ENCODE results near the gene HEG1. TPM values are rescaled to one million over a fixed set of nuclear protein-coding genes. Genes with fewer than 3 reads are reported as not detected.

The HEG1 gene
- total RNA-seq, 2 donors from 2014 or later = 9.8 to 13.9 TPM

GRCh38 chr3:125013095-125013494 lies 42.7 kb downstream of the HEG1 start:
- peaks cover 18 to 23% of the 10 kb centered on the region in 2 donors for H3K36me3 Mint-ChIP-seq
- no peaks in the 10 kb centered on the region for H3K9me3 Mint-ChIP-seq
- no peak for DNase-seq (ENCODE audit: low spot score in 2 of 2)
- peak overlapping the region in 1 of 2 donors; percentile 5 for H3K27ac Mint-ChIP-seq
- ATAC-seq = peak; percentile 24 to 41

DNA sequence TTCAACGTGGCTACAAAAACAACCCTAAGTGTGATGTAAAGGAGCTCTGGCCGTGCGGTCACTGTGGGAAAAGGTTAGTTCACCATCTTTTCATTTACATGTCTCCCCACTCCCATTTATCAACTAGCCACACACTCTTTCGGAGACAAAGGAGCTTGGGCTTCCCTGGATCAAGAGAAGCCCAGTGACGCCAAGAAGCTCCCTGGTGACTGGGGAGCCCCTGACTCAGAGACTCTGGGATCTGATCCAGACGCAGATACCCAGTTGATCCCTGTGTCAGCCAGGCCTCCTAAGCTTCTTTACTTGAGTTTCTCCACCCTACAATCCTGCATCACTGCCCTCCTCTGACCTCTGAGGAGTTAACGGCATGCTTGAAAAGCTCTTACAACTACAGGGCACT lies 43.9 kb downstream of the HEG1 start:
- H3K36me3 Mint-ChIP-seq = peaks cover 17 to 22% of the 10 kb centered on the region in 2 donors
- no peak overlapping the region for H3K27ac Mint-ChIP-seq
- DNase-seq (ENCODE audit: low spot score in 2 of 2) (no peak), ATAC-seq (no peak)
- no peaks in the 10 kb centered on the region for H3K9me3 Mint-ChIP-seq

DNA sequence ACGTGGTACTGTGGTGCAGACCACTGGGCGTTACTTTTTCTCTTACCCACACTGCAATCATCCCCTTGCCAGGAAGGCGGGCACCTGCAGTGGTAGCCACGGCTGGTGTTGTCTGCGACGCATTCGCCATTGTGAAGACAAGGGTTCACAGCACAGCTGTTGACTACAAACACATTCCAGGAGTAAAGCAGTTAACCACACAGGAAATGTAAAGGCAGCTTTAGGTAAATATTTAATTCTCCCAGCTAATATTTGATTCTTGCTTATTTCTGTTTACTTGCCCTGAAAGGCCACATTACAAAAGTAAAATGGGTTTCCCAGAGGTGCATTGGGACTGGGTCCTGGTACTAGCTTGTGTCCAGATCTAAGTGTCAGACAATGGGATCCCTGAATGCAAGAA lies 45.4 kb downstream of the HEG1 start:
- Mint-ChIP-seq H3K36me3 (peaks cover 17 to 22% of the 10 kb centered on the region in 2 donors), H3K27ac (no peak overlapping the region)
- no peak for ATAC-seq

GRCh38 chr3:125008766-125009165 lies 47.0 kb downstream of the HEG1 start:
- no peak for DNase-seq (ENCODE audit: low spot score in 2 of 2)
- no peak for ATAC-seq
- Mint-ChIP-seq H3K36me3 (peaks cover 16 to 17% of the 10 kb centered on the region in 2 donors), H3K9me3 (no peaks in the 10 kb centered on the region), H3K27ac (no peak overlapping the region)

More for the DNA sequence above, 45.4 kb downstream of the HEG1 start:
- no peaks in the 10 kb centered on the region for H3K9me3 Mint-ChIP-seq
- no peak for DNase-seq (ENCODE audit: low spot score in 2 of 2)

- no peaks in the 10 kb centered on the region for H3K9me3 Mint-ChIP-seq
- no peak for ATAC-seq
- no peak overlapping the region for H3K27ac Mint-ChIP-seq
- peaks cover 10 to 15% of the 10 kb centered on the region in 2 donors for H3K36me3 Mint-ChIP-seq
- DNase-seq (ENCODE audit: low spot score in 2 of 2) = no peak
Measured at GRCh38 chr3:125006291-125006731, 49.5 kb downstream of the HEG1 start.

DNA sequence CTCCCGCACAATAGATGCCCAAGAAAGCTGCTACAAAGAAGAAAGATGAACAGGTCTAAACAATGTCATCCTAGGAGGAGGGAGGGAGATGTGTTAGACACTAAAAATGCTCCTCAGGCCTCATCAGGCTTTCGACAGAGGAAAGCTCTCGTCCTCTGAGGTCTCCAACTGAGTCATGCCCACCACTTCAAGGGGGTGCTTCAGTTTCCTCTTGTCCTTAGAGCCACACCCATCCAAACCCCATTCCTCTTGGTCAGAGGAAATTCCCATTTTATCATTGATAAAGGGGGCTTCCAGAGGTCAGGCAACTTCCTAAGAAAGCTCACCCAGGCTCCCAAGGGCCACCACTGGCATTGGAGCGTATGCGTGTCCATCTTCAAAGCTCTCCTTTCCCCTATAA lies 50.1 kb downstream of the HEG1 start:
- no peak for DNase-seq (ENCODE audit: low spot score in 2 of 2)
- Mint-ChIP-seq H3K9me3 (no peaks in the 10 kb centered on the region), H3K27ac (no peak overlapping the region), H3K36me3 (peaks cover 10 to 16% of the 10 kb centered on the region in 2 donors)
- peak in 1 of 2 donors; percentile 49 for ATAC-seq

GRCh38 chr3:125005222-125005621 lies 50.6 kb downstream of the HEG1 start:
- Mint-ChIP-seq H3K27ac (no peak overlapping the region), H3K36me3 (peaks cover 10 to 16% of the 10 kb centered on the region in 2 donors), H3K9me3 (no peaks in the 10 kb centered on the region)
- DNase-seq (ENCODE audit: low spot score in 2 of 2) = no peak
- ATAC-seq = no peak

DNA sequence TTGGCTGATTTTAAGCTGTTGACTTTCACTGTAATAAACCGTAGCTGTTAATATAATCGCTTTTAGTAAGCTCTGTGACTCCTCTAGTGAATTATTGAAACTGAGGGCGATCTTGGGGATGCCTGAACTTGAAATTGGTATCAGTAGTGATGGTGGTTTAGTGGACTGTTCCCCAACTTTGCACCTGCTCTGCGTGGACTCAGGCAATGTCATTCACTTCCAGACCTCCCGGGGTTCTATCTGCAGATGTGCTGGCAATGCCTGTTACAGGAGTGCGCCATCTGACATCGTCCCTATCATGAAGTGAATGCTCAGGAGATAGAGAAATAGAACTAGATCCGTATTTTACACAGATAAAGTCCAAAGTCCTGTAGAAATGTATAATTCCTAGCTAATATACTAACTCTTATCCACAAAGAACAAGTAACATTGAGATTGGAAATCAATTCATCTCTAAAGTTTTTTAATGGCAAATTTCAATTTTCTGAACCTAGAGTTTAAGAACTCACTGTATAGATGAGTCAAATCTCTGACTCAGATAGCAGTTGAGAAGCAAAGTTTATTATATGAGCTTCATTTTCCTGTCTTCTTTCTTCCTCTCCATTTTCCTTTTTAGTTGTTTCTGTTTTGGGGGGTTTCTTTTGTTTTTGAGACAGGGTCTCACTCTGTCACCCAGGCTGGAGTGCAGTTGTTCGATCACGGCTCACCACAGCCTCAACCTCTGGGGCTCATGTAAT lies 51.8 kb downstream of the HEG1 start:
- ATAC-seq = no peak
- DNase-seq (ENCODE audit: low spot score in 2 of 2) = no peak
- H3K36me3 Mint-ChIP-seq = peaks cover 5 to 9% of the 10 kb centered on the region in 2 donors
- no peaks in the 10 kb centered on the region for H3K9me3 Mint-ChIP-seq
- no peak overlapping the region for H3K27ac Mint-ChIP-seq

DNA sequence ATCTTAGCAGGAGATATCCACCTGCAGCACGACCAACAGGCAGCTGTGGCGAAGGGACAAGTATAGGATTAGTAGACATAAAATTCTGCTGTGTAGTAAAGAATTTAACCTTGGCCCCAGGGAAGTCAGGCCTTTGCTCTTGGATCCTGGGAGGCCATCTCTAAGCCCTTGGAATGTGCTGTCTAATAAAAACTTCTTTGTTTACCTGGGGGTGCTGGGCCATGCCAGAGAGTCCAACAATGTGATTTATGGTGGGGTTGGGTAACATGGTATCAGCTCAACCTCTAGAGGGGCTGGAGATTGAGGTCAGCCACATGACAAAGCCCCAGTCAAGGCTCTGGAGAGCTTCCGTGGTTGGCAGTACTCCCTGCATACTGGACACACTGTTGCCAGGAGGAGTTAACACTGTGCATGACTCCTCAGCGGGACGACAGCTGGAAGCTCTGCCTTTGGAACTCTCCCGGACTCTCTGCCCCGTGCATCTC lies 52.4 kb downstream of the HEG1 start:
- Mint-ChIP-seq H3K36me3 (peaks cover 5 to 9% of the 10 kb centered on the region in 2 donors), H3K9me3 (no peaks in the 10 kb centered on the region)
- no peak for DNase-seq (ENCODE audit: low spot score in 2 of 2)

DNA sequence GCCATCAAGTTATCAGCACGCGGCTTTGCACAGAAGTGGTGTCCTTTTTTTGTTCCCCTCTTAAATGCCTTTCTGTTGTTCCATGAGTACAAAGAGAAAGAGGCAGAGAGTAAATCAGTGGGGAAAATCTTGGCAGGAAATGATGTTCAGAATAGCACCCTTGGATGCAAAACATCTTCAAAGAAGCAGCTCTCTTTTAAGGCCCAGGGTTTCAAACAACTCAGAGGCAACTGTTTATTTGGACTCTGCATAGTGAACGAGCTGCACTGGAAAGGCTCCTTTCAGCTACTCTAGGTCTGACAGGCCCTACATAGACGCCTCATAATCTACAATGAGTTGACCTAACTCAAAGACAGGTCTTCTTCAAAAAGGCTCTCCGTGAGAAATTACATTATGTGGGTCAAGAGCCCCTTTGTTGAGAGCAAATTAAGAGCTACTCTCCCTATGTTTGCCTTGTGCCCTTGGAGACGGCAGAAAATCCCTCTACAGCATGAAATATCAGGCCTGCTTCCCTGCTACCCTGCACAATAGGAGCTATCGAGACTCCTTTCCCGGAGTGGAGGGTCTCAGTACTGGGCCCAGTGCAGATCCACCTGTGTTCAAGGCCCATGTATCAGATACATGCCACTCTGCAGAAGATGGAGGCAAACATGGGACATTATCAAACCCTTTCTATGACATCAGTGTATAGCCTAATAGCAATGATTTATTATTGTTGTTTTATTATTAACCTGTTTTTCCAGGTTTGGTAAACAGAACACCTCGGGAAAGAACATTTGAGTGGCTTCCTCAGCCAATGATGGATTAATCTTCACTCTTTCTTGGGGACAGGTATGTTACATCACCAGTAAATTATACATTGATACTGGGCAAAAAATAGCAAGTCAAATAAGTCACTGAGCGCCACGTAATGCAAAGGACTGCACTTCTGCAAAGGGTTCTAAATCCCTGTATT lies 53.1 kb downstream of the HEG1 start:
- Mint-ChIP-seq H3K9me3 (no peaks in the 10 kb centered on the region), H3K27ac (no peak overlapping the region), H3K36me3 (peaks cover 9 to 11% of the 10 kb centered on the region in 2 donors)
- DNase-seq (ENCODE audit: low spot score in 2 of 2) (no peak), ATAC-seq (peak; percentile 34)

More for the DNA sequence above, 52.4 kb downstream of the HEG1 start:
- no peak overlapping the region for H3K27ac Mint-ChIP-seq
- no peak for ATAC-seq

- ATAC-seq (peak; percentile 20 to 56), DNase-seq (ENCODE audit: low spot score in 2 of 2) (no peak)
- Mint-ChIP-seq H3K27ac (no peak overlapping the region), H3K36me3 (peaks cover 9 to 15% of the 10 kb centered on the region in 2 donors), H3K9me3 (no peaks in the 10 kb centered on the region)
Measured at GRCh38 chr3:125001557-125002413, 54.0 kb downstream of the HEG1 start.

DNA sequence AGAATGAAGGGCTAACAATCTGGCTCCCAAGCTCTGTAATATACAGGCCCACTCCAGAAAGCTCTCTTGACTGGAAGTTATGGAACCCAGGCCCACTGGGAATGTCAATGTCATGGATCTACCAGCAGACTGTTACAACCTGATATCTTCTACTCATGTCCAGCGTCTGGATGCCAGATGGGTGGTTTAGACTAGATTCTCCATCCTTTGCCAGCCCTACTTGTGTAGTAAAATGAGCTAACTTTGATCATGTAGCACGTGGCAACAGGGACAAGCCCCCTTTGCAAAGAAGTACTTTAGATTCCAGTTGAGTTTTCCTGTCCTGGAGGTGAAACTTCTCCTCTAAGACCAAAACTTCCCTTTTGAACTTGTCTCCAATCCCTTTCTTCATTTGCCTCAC lies 55.1 kb downstream of the HEG1 start:
- Mint-ChIP-seq H3K9me3 (no peaks in the 10 kb centered on the region), H3K36me3 (peaks cover 9 to 15% of the 10 kb centered on the region in 2 donors), H3K27ac (no peak overlapping the region)
- DNase-seq (ENCODE audit: low spot score in 2 of 2) (no peak), ATAC-seq (no peak)

DNA sequence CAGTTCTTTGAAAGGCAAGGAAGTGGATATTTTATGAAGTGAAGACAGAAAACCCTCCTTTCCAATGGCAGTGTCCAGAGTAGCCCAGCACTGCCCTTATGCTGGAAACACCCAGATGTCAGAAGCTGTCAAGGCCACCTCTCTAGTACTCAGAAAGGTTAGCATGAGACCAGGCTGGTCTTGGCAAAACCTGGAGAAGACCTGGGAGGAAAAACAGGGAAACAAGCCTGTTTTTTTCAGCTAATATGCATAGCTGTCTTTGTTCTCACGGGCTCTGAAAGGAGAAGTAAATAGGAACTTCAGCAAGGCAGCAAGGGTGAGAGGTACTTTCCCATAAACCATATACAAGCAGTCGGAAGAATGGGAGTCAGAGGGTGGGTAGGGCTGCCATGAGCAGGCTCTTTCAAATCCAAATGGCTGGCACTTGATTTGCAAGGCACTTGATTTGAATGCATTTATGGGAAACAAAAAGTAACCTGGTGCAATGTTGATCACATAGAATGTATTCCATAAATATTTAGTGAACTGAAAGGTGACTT lies 55.8 kb downstream of the HEG1 start:
- H3K27ac Mint-ChIP-seq = no peak overlapping the region
- no peaks in the 10 kb centered on the region for H3K9me3 Mint-ChIP-seq
- no peak for DNase-seq (ENCODE audit: low spot score in 2 of 2)
- H3K36me3 Mint-ChIP-seq = peaks cover 9 to 15% of the 10 kb centered on the region in 2 donors
- no peak for ATAC-seq

DNA sequence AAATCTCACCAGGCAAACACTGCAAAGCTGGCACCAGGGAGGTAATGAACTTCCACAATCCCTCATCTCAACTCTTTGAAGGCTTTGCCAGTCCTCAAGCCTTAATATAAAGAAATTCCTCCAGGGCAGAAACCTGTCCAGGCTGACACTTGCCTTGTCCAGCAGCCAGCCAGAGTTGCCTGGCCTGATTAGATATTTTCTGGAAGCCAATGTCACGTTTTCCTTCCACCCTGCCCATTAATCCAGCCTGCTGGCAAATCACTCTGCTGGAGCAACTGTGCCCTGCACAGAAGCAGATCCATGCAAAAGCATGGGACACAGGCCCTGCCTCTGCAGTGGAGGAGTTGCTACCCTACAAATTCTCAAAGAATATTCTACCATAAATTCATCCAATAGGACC lies 56.5 kb downstream of the HEG1 start:
- H3K9me3 Mint-ChIP-seq = no peaks in the 10 kb centered on the region
- ATAC-seq (no peak), DNase-seq (ENCODE audit: low spot score in 2 of 2) (no peak)
- peaks cover 9 to 15% of the 10 kb centered on the region in 2 donors for H3K36me3 Mint-ChIP-seq
- H3K27ac Mint-ChIP-seq = no peak overlapping the region

- DNase-seq (ENCODE audit: low spot score in 2 of 2) (no peak), ATAC-seq (no peak)
- Mint-ChIP-seq H3K27ac (no peak overlapping the region), H3K36me3 (peaks cover 9 to 15% of the 10 kb centered on the region in 2 donors), H3K9me3 (no peaks in the 10 kb centered on the region)
Measured at GRCh38 chr3:124998247-124998630, 57.6 kb downstream of the HEG1 start.

All from activated naive CD4-positive, alpha-beta T cell treated with anti-CD3 and anti-CD28 coated beads, Interleukin-2, amount 50 U/mL, for 72 hours (primary cell).